ENCODE measurements around the gene TWIST2.

TWIST2 gene

GRCh38 chr2:238847841-238848690 lies at the start of gene TWIST2:
Gene TWIST2 (plus strand): TSS chr2:238848085. CDS start chr2:238848216, 131 bp downstream.
- no peak for DNase-seq (ENCODE audit: low read depth)

GRCh38 chr2:238801791-238802190 lies 46.1 kb upstream of the TWIST2 start:
- no peak for DNase-seq (ENCODE audit: low read depth)

- DNase-seq (ENCODE audit: low read depth): no peak
Observed at GRCh38 chr2:238802957-238803356, 44.9 kb upstream of the TWIST2 start.

- no peak for DNase-seq (ENCODE audit: low read depth)
Observed at GRCh38 chr2:238803996-238804870, 43.7 kb upstream of the TWIST2 start.

- DNase-seq (ENCODE audit: low read depth): no peak
Observed at GRCh38 chr2:238808761-238809160, 39.1 kb upstream of the TWIST2 start.

GRCh38 chr2:238810321-238810720 lies 37.6 kb upstream of the TWIST2 start:
- DNase-seq (ENCODE audit: low read depth): no peak

- DNase-seq (ENCODE audit: low read depth): no peak
Observed at GRCh38 chr2:238811293-238811692, 36.6 kb upstream of the TWIST2 start.

- DNase-seq (ENCODE audit: low read depth): no peak
Observed at GRCh38 chr2:238811759-238812158, 36.1 kb upstream of the TWIST2 start.

- DNase-seq (ENCODE audit: low read depth): no peak
Observed at GRCh38 chr2:238813109-238813508, 34.8 kb upstream of the TWIST2 start.

GRCh38 chr2:238814815-238815214 lies 33.1 kb upstream of the TWIST2 start:
- DNase-seq (ENCODE audit: low read depth): no peak

GRCh38 chr2:238816291-238816690 lies 31.6 kb upstream of the TWIST2 start:
- no peak for DNase-seq (ENCODE audit: low read depth)

- DNase-seq (ENCODE audit: low read depth): no peak
Observed at GRCh38 chr2:238817382-238817781, 30.5 kb upstream of the TWIST2 start.

- DNase-seq (ENCODE audit: low read depth): no peak
Observed at GRCh38 chr2:238817891-238818290, 30.0 kb upstream of the TWIST2 start.

GRCh38 chr2:238818561-238818960 lies 29.3 kb upstream of the TWIST2 start:
- DNase-seq (ENCODE audit: low read depth): no peak

- no peak for DNase-seq (ENCODE audit: low read depth)
Observed at GRCh38 chr2:238820197-238820596, 27.7 kb upstream of the TWIST2 start.

- no peak for DNase-seq (ENCODE audit: low read depth)
Observed at GRCh38 chr2:238820916-238821315, 27.0 kb upstream of the TWIST2 start.

GRCh38 chr2:238821391-238821790 lies 26.5 kb upstream of the TWIST2 start:
- no peak for DNase-seq (ENCODE audit: low read depth)

GRCh38 chr2:238821944-238822670 lies 25.8 kb upstream of the TWIST2 start:
- DNase-seq (ENCODE audit: low read depth): no peak

- DNase-seq (ENCODE audit: low read depth): no peak
Observed at GRCh38 chr2:238822955-238823354, 24.9 kb upstream of the TWIST2 start.

GRCh38 chr2:238831177-238831576 lies 16.7 kb upstream of the TWIST2 start:
- DNase-seq (ENCODE audit: low read depth): no peak

GRCh38 chr2:238834982-238835381 lies 12.9 kb upstream of the TWIST2 start:
- DNase-seq (ENCODE audit: low read depth): no peak

- no peak for DNase-seq (ENCODE audit: low read depth)
Observed at GRCh38 chr2:238835726-238836301, 12.1 kb upstream of the TWIST2 start.

Data from activated T-helper 1 cell treated with Interleukin-2 at 50 U/mL for 16 hours (primary cell).